Right lung (tissue), 10 donors: ENCODE results near the gene KBTBD8. TPM values are rescaled to one million over a fixed set of nuclear protein-coding genes. Genes with fewer than 3 reads are reported as not detected.

Experiments used
- DNase-seq, 2 donors: peaks; one replicate each; pipeline ENCODE4 v3.0.0-alpha.2; 2013
- long read RNA-seq, 8 donors: transcript quantifications; one replicate each; lab custom pipeline, GENCODE V29; 2026
- polyA plus RNA-seq, 5 donors: library from polyadenylated mRNA; unstranded; fragments of 120-200 nt; gene quantifications; one replicate each; pipeline versions ENCODE4 v1.2.1 to v1.2.3, GENCODE V29; 2013; ENCODE audit warnings: inconsistent platforms in 1 of 5, low replicate concordance in 1 of 5; ENCODE audit not compliant: insufficient read length in 5 of 5, insufficient read depth in 1 of 5

KBTBD8 gene
- 1 to 10 TPM in 4 of 5 donors, under 1 TPM in 1; 0.97 to 1.8 (median 1.3) TPM for polyA plus RNA-seq
- long read RNA-seq, donor 1: 0 reads
- long read RNA-seq, donor 2: 0 reads
- long read RNA-seq, donor 3, full-length matches to known transcripts: 2 of 2 reads
- long read RNA-seq, donor 3, partial matches to known transcripts: 0 of 2 reads
- long read RNA-seq, donor 3, other reads (novel, unspliced or antisense): 0 of 2 reads
- long read RNA-seq, donor 4: 0 reads
- long read RNA-seq, donor 5, partial matches to known transcripts: 0 of 1 reads
- long read RNA-seq, donor 5, other reads (novel, unspliced or antisense): 0 of 1 reads
- long read RNA-seq, donor 6: 0 reads
- long read RNA-seq, donor 7, full-length matches to known transcripts: 2 of 2 reads
- long read RNA-seq, donor 7, partial matches to known transcripts: 0 of 2 reads
- long read RNA-seq, donor 7, other reads (novel, unspliced or antisense): 0 of 2 reads
- long read RNA-seq, donor 8: 0 reads

DNA sequence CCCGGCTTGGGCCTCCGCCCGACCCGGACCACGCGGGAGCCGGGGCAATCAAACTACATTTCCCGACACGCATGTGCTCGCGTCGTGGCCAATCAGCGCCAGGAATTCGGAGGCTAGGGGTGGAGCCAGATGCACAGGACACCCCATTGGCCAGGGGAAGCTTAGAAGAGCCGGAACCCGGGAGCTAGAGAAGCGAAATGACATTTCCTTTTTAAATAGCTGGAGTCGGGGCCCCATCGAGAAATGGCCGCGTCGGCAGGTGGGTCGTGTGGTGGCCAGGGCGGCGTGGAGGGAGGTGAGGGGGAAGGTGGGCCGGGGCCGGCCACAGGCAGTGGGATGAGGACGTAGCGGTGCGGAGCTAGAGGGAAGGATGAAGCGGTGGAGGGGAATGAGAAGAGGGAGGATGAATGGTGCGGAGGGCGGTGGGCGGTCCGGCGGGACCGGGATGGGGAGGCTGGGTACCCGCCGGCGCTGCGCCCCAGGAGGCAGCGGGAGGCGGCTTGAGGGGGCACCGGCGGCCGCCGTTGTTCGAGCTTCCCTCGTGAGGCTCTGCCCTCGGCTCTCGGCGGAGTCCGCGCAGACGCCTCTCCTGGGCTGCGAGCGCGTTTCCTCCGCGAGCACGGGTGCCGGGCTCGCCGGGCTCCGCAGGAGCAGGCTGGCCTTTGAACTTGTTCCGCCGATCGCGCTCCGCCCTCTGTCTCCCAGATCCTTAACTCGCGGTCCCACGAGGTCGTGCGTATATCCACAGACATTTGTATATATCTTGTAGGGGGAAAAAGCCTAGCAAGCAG lies at the start of gene KBTBD8:
Gene KBTBD8 (plus strand): TSS at position 195 of the 791 bp plus-strand sequence. CDS start 49 bp downstream, at position 244.
- DNase-seq: peak; percentile 98 to 99

- DNase-seq: no peak
These were observed 49.3 kb upstream of the KBTBD8 start for GRCh38 chr3:66948838-66949237.

GRCh38 chr3:66949898-66950297 lies 48.2 kb upstream of the KBTBD8 start:
- no peak for DNase-seq

DNA sequence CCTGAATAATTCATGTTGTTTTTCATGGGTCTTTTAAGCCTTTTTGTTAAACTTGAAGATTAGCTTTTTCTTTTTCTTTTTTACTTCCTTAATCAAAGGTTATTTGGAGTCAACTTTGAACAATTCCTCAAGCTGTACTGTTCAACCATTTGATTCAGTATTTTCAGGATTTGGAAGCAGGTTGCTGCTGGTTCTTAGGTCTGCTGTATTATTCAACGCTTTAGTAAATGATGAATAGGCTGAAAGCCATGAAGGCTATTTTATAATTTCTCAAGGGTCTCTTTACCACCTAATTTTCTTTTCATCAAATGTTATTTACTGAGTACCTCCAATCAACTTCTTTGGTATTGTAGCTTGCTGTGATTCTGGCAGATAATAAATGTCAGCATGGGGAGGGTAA lies 45.8 kb upstream of the KBTBD8 start:
- DNase-seq: no peak

GRCh38 chr3:66953934-66954445 lies 44.1 kb upstream of the KBTBD8 start:
- DNase-seq: no peak

- no peak for DNase-seq
These were observed 41.4 kb upstream of the KBTBD8 start for GRCh38 chr3:66956742-66957141.

GRCh38 chr3:66957367-66957766 lies 40.7 kb upstream of the KBTBD8 start:
- no peak for DNase-seq

- peak in 1 of 2 donors; percentile 6 for DNase-seq
These were observed 40.0 kb upstream of the KBTBD8 start for GRCh38 chr3:66958067-66958466.

- no peak for DNase-seq
These were observed 35.4 kb upstream of the KBTBD8 start for GRCh38 chr3:66962664-66963063.

GRCh38 chr3:66971245-66971644 lies 26.9 kb upstream of the KBTBD8 start:
- no peak for DNase-seq

DNA sequence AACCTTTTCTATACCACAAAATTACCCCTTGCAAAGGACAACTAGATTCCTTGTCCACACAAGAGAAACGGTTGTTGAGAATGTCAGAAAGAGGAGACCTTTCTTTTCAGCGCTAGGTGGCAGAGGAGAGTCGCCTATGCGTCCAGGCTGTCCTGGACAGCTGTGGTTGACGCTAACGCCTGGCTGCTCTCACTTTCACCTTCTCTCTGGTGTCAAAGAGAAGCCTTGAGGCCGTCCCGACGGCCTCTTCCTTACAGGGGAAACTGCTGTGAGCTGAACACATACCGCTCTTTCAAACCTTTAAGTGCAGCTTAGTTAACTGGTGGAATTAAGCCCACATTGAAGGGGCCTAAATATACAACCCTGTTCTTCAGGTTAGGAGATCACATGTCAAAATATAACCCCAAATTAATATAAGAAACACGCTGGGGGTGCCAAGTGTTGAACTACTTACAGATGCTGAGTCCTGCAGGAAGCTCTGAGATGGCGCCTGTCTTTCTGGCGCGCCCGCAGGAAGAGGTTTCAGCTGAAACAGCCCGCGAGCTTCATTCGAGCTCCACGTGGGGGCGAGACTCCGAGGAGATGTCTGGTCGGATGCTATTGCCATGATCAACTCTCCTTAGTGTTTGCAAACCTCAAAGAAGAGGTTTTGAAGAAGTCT lies 26.1 kb upstream of the KBTBD8 start:
- DNase-seq: peak; percentile 84 to 87

GRCh38 chr3:66980791-66981190 lies 17.3 kb upstream of the KBTBD8 start:
- no peak for DNase-seq

GRCh38 chr3:66983101-66983500 lies 15.0 kb upstream of the KBTBD8 start:
- no peak for DNase-seq

GRCh38 chr3:66985336-66985920 lies 12.7 kb upstream of the KBTBD8 start:
- no peak for DNase-seq

DNA sequence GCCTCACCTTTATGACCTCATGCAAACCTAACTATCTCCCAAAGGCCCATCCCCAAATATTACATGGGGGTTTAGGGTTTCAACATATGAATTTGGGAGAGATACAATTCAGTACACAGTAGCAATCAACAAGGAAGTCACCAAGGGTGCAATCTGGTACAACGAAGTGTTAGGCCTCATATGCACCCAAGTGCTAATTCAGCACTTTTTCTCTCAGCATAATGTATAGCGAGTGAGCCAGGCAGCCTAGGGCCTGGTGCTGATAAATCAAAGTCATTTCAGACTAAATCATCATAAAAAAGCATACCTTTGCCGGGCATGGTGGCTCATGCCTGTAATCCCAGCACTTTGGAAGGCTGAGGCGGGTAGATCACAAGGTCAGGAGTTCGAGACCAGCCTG lies 11.7 kb upstream of the KBTBD8 start:
- DNase-seq: no peak

- no peak for DNase-seq
These were observed 8.9 kb upstream of the KBTBD8 start for GRCh38 chr3:66989241-66989640.

DNA sequence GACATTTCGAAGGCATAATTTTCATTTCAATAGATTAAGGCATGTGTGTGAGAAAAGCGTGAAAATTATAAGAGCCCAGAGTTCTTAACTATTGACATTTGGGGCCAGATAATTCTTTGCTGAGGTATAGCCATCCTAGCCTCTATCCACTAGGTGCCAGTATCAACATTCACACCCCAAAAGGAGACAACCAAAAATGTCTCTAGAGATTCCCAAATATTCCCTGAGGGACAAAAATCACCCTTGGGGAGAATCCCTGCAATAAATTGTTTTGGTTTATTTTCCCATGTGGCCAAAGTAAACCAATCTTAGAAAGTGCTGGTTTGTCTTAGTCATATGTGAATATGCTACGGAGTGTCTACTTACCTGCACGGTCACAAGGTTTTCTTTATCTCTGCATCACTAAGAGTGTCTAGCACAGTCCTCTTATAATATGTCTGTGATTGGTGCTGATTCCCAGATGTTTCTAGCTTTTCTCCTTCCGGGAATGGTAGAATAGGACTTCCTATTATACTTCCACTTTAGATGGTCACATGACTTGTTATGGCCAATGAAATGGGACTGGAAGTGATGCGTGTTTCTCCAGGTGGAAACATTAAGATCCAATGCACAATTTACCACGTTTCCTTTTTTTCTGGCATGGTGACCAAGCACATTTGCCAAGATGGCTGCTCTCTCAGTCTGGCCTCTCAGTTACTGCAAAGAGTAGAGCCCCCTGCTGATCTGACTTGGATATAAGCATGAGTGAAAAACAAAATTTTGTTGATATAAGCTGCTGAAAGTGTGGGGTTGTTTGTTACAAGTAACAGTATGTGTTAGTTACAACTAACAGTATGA lies 8.0 kb upstream of the KBTBD8 start:
- no peak for DNase-seq

- DNase-seq: no peak
These were observed 6.6 kb upstream of the KBTBD8 start for GRCh38 chr3:66991459-66991858.

DNA sequence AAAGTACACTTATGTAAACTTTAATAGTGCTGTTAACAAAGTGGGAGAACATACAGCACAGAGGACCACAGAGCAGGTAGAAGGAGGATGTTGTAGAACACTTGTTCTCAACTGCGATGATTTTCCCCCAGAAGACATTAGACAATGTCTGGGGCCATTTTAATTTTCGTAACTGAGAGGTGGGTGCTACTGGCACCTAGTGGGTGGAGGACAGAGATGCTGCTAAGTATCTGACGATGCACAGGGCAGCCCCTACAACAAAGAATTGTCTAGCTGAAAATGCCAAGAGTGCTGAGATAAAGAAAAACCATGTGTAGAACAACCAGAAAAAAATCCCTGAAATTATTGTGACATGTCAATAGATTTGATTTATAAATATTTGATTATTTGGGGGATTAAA lies 5.0 kb upstream of the KBTBD8 start:
- DNase-seq: no peak

GRCh38 chr3:66994588-66994987 lies 3.5 kb upstream of the KBTBD8 start:
- DNase-seq: no peak

- DNase-seq: no peak
These were observed 1.4 kb upstream of the KBTBD8 start for GRCh38 chr3:66996696-66997095.
